ENCODE measurements around the gene HSD17B4.
"Not testable (repeated sequence)": the region's sequence is repeated elsewhere in the genome, so short reads cannot be mapped to it uniquely, and the experiment has no call there.

Gene HSD17B4

GRCh38 chr5:119473241-119473640, 20.9 kb downstream of the HSD17B4 start:
- TF ChIP-seq CTCF (IDR thresholded peaks at IDR 0.05; ENCODE audit: insufficient read depth, low read depth, low read length, missing control alignments), result no peak
- no peak overlapping the region for H3K4me3 ChIP-seq (ENCODE audit: low read depth, low read length)
- no peak for DNase-seq (ENCODE audit: low read depth)

- no peak overlapping the region for H3K4me3 ChIP-seq (ENCODE audit: low read depth, low read length)
- no peak for TF ChIP-seq CTCF (IDR thresholded peaks at IDR 0.05; ENCODE audit: insufficient read depth, low read depth, low read length, missing control alignments)
- DNase-seq (ENCODE audit: low read depth), result no peak
Measured at GRCh38 chr5:119476341-119476740, 24.0 kb downstream of the HSD17B4 start.

GRCh38 chr5:119478781-119479180, 26.5 kb downstream of the HSD17B4 start:
- no peak for TF ChIP-seq CTCF (IDR thresholded peaks at IDR 0.05; ENCODE audit: insufficient read depth, low read depth, low read length, missing control alignments)
- H3K4me3 ChIP-seq (ENCODE audit: low read depth, low read length), result no peak overlapping the region
- no peak for DNase-seq (ENCODE audit: low read depth)

GRCh38 chr5:119480629-119481028, 28.3 kb downstream of the HSD17B4 start:
- not testable (repeated sequence) for DNase-seq (ENCODE audit: low read depth); H3K4me3 ChIP-seq (ENCODE audit: low read depth, low read length)

- no peak overlapping the region for H3K4me3 ChIP-seq (ENCODE audit: low read depth, low read length)
- no peak for TF ChIP-seq CTCF (IDR thresholded peaks at IDR 0.05; ENCODE audit: insufficient read depth, low read depth, low read length, missing control alignments)
- DNase-seq (ENCODE audit: low read depth), result no peak
Measured at GRCh38 chr5:119483155-119483554, 30.9 kb downstream of the HSD17B4 start.

- no peak overlapping the region for H3K4me3 ChIP-seq (ENCODE audit: low read depth, low read length)
- no peak for TF ChIP-seq CTCF (IDR thresholded peaks at IDR 0.05; ENCODE audit: insufficient read depth, low read depth, low read length, missing control alignments)
- DNase-seq (ENCODE audit: low read depth), result no peak
Measured at GRCh38 chr5:119484884-119485283, 32.6 kb downstream of the HSD17B4 start.

GRCh38 chr5:119501671-119502179, 49.4 kb downstream of the HSD17B4 start:
- DNase-seq (ENCODE audit: low read depth), result no peak
- no peak overlapping the region for H3K4me3 ChIP-seq (ENCODE audit: low read depth, low read length)
- TF ChIP-seq CTCF (IDR thresholded peaks at IDR 0.05; ENCODE audit: insufficient read depth, low read depth, low read length, missing control alignments), result no peak

GRCh38 chr5:119503939-119504338, 51.6 kb downstream of the HSD17B4 start:
- DNase-seq (ENCODE audit: low read depth); H3K4me3 ChIP-seq (ENCODE audit: low read depth, low read length): not testable (repeated sequence)

Measured in GM12865 (cell line).